ENCODE measurements around the gene PRR12. TPM values are rescaled to one million over a fixed set of nuclear protein-coding genes. Genes with fewer than 3 reads are reported as not detected.

PRR12 gene
- total RNA-seq, 1 experiment from 2014 or later: 40.4 TPM

- CTCF ChIA-PET: no interaction called here
- H3K27ac ChIP-seq: no peak overlapping the region
Observed at GRCh38 chr19:49599378-49600295, 8.7 kb downstream of the PRR12 start.

GRCh38 chr19:49601482-49602038 lies 10.6 kb downstream of the PRR12 start:
- Histone ChIP-seq H3K9me3 (ENCODE audit: insufficient read depth, low read depth) (no peaks in the 10 kb centered on the region), H4K20me1 (ENCODE audit: insufficient read depth) (peaks cover 54% of the 10 kb centered on the region), H3K4me2 (no peak overlapping the region), H3K4me3 (no peak overlapping the region), H3K9me2 (ENCODE audit: insufficient read depth) (no peaks in the 10 kb centered on the region), H3K79me2 (ENCODE audit: low read depth) (peaks cover 37% of the 10 kb centered on the region), H3F3A (ENCODE audit: insufficient read depth, low read depth) (peaks cover 2% of the 10 kb centered on the region; the same call in 1 of the 2 replicates), H3K36me3 (ENCODE audit: low read depth) (0 out of 2 replicates have a peak, but pooled peaks cover 36% of the 10 kb centered on the region), H3K27ac (no peak overlapping the region), H3K27me3 (ENCODE audit: insufficient read depth, low read depth) (no peaks in the 10 kb centered on the region), H2AFZ (no peak overlapping the region), H3K4me1 (replicated peaks; ENCODE audit: insufficient read depth) (no peaks in the 10 kb centered on the region)
- POLR2A ChIA-PET (ENCODE audit: unreplicated experiment): no interaction called here
- intact Hi-C loops (cut with micrococcal nuclease; ENCODE audit: unreplicated experiment): no loop called here
- TF ChIP-seq CTCF (conservative IDR thresholded peaks at IDR 0.05): no peak
- TF ChIP-seq EZH2 (IDR thresholded peaks at IDR 0.05; ENCODE audit: low read depth): no peak
- no TSS peak for BruUV-seq (replicated peaks)
- DNase-seq: no peak
- CTCF ChIA-PET: no interaction called here

More at GRCh38 chr19:49599378-49600295, 8.7 kb downstream of the PRR12 start:
- Histone ChIP-seq H3K9me3 (ENCODE audit: insufficient read depth, low read depth) (no peaks in the 10 kb centered on the region), H3K36me3 (ENCODE audit: low read depth) (0 out of 2 replicates have a peak, but pooled peaks cover 29% of the 10 kb centered on the region), H3F3A (ENCODE audit: insufficient read depth, low read depth) (no peaks in the 10 kb centered on the region; the same call in 1 of the 2 replicates), H3K9me2 (ENCODE audit: insufficient read depth) (no peaks in the 10 kb centered on the region), H3K4me2 (no peak overlapping the region), H3K27me3 (ENCODE audit: insufficient read depth, low read depth) (no peaks in the 10 kb centered on the region), H3K79me2 (ENCODE audit: low read depth) (peaks cover 41% of the 10 kb centered on the region), H3K4me1 (replicated peaks; ENCODE audit: insufficient read depth) (no peaks in the 10 kb centered on the region), H3K4me3 (no peak overlapping the region), H2AFZ (no peak overlapping the region), H4K20me1 (ENCODE audit: insufficient read depth) (peaks cover 48% of the 10 kb centered on the region)
- no peak for DNase-seq
- POLR2A ChIA-PET (ENCODE audit: unreplicated experiment): no interaction called here
- no TSS peak for BruUV-seq (replicated peaks)
- intact Hi-C loops (cut with micrococcal nuclease; ENCODE audit: unreplicated experiment): no loop called here
- no peak for TF ChIP-seq EZH2 (IDR thresholded peaks at IDR 0.05; ENCODE audit: low read depth)
- no peak for TF ChIP-seq CTCF (conservative IDR thresholded peaks at IDR 0.05)

- Histone ChIP-seq H3K9me2 (ENCODE audit: insufficient read depth) (no peaks in the 10 kb centered on the region), H4K20me1 (ENCODE audit: insufficient read depth) (peaks cover 60% of the 10 kb centered on the region), H3F3A (ENCODE audit: insufficient read depth, low read depth) (peaks cover 14% of the 10 kb centered on the region; the same call in 1 of the 2 replicates), H3K36me3 (ENCODE audit: low read depth) (peaks cover 43% of the 10 kb centered on the region), H3K79me2 (ENCODE audit: low read depth) (peaks cover 48% of the 10 kb centered on the region), H3K9me3 (ENCODE audit: insufficient read depth, low read depth) (no peaks in the 10 kb centered on the region), H3K27me3 (ENCODE audit: insufficient read depth, low read depth) (no peaks in the 10 kb centered on the region), H2AFZ (no peak overlapping the region), H3K4me2 (no peak overlapping the region), H3K4me3 (no peak overlapping the region), H3K4me1 (replicated peaks; ENCODE audit: insufficient read depth) (no peaks in the 10 kb centered on the region), H3K27ac (no peak overlapping the region)
- no TSS peak for BruUV-seq (replicated peaks)
- TF ChIP-seq CTCF (conservative IDR thresholded peaks at IDR 0.05) (no peak), EZH2 (IDR thresholded peaks at IDR 0.05; ENCODE audit: low read depth) (no peak)
- ChIA-PET CTCF (no interaction called here), POLR2A (ENCODE audit: unreplicated experiment) (interaction anchor here (0.7 kb wide), 1 partner anchor 236 kb away, joined by 5 read pairs; no protein-coding TSS in a partner anchor)
- intact Hi-C loops (cut with micrococcal nuclease; ENCODE audit: unreplicated experiment): no loop called here
- DNase-seq: peak in 1 of 2 experiments; percentile 17
Observed at GRCh38 chr19:49602806-49603205, 11.8 kb downstream of the PRR12 start.

All from PC-9 (cell line).